ENCODE measurements around the gene PMPCA. TPM values are rescaled to one million over a fixed set of nuclear protein-coding genes. Genes with fewer than 3 reads are reported as not detected.

The PMPCA gene
- total RNA-seq, 1 donor from 2014 or later = 50.7 TPM

DNA sequence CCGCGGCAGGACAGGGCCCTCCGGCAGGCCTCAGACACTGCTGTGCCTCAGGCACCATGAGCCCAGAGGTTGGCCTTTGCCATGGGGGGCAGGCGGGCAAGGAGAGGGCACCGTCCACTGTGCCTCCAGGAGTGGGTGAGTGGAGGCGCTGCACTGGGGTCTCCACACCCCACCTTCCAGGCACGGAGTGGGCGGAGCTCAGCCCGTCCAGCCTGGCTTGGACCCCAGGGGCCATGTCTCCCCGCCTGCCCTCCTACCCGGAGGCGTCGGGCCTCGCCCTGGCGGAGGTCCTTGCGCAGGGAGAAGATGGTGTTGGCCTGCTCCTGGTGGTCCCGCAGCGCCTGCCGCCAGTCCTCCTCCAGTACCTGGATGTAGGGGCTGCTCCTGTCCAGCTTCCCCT is 40.4 kb upstream of the PMPCA start:
- no peak for TF ChIP-seq CTCF (conservative IDR thresholded peaks at IDR 0.05; ENCODE audit: low read depth, low read length)
- H3K4me3 ChIP-seq (ENCODE audit: low read depth, low read length) = no peak overlapping the region
- DNase-seq (ENCODE audit: low read depth) = no peak

- no peak for DNase-seq (ENCODE audit: low read depth)
- H3K4me3 ChIP-seq (ENCODE audit: low read depth, low read length) = no peak overlapping the region
- no peak for TF ChIP-seq CTCF (conservative IDR thresholded peaks at IDR 0.05; ENCODE audit: low read depth, low read length)
Measured at GRCh38 chr9:136370687-136371532, 39.5 kb upstream of the PMPCA start.

DNA sequence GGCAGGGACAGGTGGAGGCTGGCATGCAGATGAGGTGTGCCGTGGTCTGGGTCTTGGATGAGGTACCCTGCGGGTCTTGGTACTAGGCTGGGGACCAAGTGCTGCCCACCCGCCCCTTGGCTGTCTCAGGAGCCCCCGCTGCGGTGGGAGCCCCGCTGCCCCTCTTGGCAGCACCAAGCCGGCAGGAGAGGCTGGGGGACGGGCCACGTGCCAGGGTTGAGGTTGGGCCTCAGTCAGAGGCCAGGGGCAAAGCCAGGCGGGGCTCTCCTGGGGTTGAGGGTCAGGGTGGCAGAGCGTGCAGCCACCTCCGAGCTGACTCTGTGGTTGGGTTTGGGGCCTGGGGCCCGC is 39.0 kb upstream of the PMPCA start:
- no peak for TF ChIP-seq CTCF (conservative IDR thresholded peaks at IDR 0.05; ENCODE audit: low read depth, low read length)
- DNase-seq (ENCODE audit: low read depth) = no peak
- no peak overlapping the region for H3K4me3 ChIP-seq (ENCODE audit: low read depth, low read length)

DNA sequence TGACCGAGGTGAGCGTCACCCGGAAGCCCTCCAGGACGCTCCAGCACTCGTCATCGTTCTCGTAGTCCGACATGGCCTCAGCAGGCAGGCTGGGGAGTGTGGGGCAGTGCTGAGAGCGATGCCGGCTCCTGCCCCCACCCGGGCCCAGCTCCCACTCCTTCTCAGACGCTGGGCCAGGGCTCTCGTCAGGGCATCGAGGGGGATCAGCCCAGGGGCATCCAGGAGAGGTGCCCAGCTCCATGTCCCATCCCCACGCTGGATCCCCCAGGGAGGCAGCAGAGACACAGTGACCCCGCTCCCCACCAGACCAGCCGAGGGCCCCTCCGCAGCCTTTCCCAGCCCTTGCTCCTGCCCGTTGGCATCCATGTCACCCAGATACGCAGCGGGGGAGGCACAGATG is 38.5 kb upstream of the PMPCA start:
- no peak for DNase-seq (ENCODE audit: low read depth)
- no peak for TF ChIP-seq CTCF (conservative IDR thresholded peaks at IDR 0.05; ENCODE audit: low read depth, low read length)
- H3K4me3 ChIP-seq (ENCODE audit: low read depth, low read length) = no peak overlapping the region

DNA sequence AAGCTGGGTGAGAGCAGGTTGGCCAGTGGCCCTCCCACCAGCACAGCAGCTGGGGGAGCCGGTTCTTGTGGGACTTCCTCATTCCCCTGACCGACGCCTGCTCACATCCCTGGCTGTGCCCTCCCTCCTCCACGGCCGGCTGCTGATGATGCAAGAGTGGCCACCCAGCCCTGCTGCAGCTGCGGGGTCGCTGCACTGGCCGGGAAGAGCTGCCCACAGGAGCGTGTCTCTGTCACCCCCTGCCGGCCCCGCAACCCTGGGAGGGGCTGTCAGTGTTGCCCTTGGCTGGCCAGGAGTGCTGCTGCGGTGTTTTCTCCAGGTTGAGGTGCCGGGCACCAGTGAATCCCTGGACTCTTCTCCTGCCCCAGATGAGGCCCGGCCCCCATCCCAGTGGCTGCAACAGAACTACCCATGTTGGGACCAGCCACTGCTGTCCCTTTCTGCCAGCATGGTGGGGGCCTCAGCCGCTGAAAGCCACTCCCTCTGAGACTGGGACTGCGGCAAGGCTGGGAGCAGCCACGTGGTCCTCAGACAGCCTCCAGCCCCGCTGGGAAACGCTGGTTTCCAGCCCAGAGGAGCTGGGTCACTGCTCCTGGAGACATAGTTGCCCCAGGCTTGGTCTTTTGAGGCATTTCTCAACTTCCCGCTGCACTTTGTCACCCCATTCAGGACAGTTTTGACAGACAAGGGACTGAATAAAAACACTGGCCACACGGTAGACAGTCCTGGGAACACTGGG is 37.7 kb upstream of the PMPCA start:
- no peak overlapping the region for H3K4me3 ChIP-seq (ENCODE audit: low read depth, low read length)
- no peak for DNase-seq (ENCODE audit: low read depth)
- peak; percentile 36 for TF ChIP-seq CTCF (conservative IDR thresholded peaks at IDR 0.05; ENCODE audit: low read depth, low read length)

DNA sequence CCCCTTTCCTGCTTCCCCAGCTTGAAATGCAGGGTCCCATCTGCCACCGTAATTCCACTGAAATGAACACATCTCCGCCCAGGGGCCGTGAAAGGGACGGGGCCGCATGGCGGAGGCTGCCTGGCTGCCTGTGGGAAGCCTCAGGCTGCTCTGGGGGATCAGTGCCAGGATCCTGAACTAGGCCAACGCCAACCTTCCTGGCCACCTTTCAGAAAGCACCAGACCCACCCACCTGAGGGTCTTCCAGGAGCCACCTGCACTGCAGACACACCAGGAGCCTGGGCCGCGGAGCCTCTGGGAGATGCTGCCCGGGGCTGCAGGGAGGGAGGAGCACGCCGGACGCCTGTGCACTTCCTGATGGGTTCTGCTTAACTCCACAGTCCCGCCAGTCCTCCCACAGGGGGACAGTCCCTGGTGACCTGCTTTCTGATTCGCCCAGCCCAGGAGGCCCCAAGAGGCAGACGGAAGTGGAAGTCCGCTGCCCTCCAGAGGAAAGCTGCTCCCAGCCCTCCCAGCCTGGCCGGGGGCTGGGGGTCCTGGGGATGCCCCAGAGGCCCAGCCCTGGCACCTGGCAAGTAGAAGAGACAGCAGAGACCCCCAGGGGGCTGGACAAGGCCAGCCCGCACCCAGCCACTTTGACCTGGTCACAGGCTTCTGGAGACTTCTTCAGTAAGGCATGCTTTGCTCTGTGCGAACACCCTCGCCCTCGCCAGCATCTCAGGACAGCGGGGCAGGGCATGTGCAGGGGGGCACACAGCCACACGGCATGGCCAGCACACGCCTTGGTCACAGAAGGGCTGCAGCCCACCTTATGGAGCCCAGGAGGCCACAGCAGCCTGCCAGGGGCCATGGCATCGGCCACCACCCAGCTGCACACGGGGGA is 36.9 kb upstream of the PMPCA start, which contains the start of gene CARD9:
Gene CARD9, minus strand, starts transcription at position 370 of the 883 bp plus-strand sequence. CDS start 1,591 bp downstream, outside the sequence.
- no peak for DNase-seq (ENCODE audit: low read depth)
- H3K4me3 ChIP-seq (ENCODE audit: low read depth, low read length) = no peak within 1 kb of the TSS
- TF ChIP-seq CTCF (conservative IDR thresholded peaks at IDR 0.05; ENCODE audit: low read depth, low read length) = no peak
